NCI-H524 (cell line): ENCODE data around the gene NOP56.
"Not testable (repeated sequence)": the region's sequence is repeated elsewhere in the genome, so short reads cannot be mapped to it uniquely, and the experiment has no call there.

Source experiments
- DNase-seq, 2 experiments: peaks; one replicate each; lab custom pipeline; 2025; lab: John Stamatoyannopoulos, UW

Gene NOP56

DNA sequence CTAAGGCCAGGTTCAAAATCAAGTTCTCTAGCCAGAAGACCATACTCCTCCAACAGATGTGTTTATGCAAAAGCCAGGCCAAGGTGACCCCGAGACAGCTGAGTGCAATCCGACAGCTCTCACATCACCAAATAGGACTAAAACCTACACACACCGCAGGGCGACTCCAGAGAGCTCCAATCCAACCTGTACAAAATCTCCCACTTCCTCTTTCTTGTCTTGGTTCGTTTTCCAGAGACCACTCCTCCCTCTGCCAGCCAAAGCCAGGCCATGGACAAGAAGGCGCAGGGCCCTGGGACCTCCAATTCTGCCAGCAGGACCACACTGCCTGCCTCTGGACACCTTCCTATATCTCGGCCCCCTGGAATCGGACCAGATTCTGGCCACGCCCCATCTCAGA is 11.5 kb upstream of the NOP56 start:
- DNase-seq = no peak

DNA sequence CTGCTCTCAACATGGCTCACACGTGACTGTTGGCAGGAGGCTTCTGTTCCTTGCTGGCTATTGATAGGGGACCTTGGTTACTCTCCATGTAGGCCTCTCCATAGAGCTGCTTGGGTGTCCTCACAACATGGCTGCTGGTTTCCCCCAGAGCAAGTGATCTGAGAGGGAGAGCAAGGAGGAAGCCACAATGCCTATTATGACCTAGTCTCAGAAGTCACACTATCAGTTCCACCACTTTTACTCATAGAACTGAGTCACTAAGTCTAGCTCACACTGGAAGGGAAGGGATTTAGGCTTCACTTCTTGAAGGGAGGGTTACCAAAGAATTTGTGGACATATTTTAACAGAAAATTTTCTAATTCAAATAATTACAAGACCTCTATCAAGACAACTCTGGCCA is 8.7 kb upstream of the NOP56 start:
- no peak for DNase-seq

DNA sequence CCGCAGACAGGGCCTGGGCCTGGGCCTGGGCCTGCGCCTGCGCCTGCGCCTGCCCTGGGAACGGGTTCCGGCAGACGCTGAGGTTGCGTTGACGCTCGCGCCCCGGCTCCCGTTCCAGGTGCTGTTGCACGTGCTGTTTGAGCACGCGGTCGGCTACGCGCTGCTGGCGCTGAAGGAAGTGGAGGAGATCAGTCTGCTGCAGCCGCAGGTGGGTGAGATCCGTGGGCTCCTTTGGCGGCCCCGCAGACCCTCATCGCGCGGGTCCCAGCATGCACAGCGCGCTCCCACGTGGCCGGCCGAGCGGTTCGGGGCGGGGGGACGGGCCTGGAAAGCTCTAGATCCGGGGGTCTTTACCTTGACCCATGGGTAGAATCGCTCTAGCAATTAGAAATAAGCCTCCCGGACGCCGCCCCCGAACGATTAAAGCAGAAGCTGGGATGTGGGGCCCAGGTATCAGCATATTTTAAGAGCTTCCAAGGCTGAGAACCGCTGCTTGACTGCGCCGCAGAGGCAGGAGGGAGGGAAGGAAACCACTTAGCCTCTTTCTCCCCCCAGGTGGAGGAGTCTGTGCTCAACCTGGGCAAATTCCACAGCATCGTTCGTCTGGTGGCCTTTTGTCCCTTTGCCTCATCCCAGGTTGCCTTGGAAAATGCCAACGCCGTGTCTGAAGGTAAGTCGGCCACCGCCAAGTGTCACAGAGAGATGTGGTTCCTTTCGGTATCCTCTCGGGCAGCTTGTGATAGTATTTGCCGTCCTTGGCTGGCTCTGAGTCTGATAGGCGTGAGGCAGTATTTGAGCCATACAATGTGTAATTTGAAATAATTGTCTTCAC is 508 bp downstream of the NOP56 start:
- peak; percentile 23 to 56 for DNase-seq

DNA sequence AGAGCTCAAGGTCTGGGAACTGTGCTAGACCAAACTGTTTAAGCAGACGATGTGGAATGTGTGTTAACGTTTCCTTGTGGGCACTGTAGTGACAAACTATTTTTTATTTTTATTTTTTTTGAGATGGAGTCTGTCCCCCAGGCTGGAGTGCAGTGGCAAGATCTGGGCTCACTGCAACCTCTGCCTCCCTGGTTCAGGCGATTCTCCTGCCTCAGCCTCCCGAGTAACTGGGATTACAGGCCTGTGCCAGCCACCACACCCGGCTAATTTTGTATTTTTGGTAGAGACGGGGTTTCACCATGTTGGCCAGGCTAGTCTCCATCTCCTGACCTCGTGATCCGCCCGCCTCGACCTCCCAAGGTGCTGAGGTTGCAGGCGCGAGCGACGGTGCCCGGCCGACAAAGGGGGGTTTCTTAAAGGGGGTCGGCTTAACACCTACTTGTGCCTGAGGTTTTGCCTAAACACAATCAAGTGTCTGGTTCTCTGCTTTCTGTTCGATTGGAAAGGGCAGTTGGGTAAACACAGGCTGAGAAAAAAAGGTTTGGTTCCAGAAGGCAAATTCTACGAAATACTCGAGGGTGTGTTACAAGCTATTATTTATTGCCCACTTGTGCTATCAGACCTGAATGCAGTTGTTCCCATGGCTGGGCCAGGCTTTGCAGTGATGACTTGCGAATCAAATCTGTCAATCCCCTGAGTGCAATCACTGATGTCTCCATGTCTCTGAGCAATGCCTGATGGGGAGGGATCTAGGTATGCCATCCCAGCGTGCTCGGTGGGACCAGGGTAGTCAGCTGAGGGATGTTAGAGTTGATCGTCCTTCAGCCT is 1.3 kb downstream of the NOP56 start:
- DNase-seq = no peak

DNA sequence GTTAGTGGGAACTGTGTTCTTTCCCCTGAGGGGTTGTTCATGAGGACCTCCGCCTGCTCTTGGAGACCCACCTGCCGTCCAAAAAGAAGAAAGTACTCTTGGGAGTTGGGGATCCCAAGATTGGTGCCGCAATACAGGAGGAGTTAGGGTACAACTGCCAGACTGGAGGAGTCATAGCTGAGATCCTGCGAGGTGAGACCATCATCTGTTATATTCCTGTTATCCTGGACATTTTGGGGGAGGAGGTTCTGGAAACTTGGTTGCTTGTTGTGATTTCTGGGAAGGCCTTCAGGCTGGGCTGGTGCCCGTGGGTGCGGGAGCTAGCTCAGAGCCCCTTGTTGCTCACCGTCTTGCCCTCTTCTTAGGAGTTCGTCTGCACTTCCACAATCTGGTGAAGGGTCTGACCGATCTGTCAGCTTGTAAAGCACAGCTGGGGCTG is 2.0 kb downstream of the NOP56 start:
- DNase-seq = no peak

DNA sequence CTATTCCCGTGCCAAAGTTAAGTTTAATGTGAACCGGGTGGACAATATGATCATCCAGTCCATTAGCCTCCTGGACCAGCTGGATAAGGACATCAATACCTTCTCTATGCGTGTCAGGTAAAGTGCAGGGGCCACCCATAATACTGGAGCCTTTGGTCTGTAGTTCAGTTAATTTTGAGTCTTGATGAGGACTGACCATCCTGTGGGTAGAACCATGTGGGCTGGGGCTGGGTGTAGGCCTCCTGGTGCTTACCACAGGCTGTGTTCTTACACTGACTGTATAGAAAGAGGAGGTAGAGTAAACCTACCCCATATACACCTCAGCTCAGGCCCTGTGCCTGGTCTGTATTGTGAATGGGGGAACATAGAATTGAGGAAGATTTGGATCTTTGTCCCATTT is 2.4 kb downstream of the NOP56 start:
- no peak for DNase-seq

DNA sequence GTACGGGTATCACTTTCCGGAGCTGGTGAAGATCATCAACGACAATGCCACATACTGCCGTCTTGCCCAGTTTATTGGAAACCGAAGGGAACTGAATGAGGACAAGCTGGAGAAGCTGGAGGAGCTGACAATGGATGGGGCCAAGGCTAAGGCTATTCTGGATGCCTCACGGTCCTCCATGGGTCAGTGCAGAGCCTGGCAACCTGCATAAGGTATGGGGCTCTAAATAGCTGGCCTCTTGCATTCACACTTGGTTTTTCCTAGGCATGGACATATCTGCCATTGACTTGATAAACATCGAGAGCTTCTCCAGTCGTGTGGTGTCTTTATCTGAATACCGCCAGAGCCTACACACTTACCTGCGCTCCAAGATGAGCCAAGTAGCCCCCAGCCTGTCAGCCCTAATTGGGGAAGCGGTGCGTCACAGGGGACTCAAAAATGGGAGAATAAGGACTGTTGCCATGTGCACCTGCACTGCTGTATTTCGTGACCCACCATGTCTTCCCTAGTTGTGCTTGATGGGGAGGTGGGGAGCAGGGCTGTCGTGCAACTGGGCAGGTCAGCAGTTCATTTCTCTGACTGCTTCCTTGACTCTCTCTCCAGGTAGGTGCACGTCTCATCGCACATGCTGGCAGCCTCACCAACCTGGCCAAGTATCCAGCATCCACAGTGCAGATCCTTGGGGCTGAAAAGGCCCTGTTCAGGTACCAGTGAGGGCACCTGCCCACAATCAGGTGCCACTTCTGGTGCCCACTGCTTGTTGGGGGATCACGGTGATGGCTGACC is 3.1 kb downstream of the NOP56 start:
- no peak for DNase-seq

DNA sequence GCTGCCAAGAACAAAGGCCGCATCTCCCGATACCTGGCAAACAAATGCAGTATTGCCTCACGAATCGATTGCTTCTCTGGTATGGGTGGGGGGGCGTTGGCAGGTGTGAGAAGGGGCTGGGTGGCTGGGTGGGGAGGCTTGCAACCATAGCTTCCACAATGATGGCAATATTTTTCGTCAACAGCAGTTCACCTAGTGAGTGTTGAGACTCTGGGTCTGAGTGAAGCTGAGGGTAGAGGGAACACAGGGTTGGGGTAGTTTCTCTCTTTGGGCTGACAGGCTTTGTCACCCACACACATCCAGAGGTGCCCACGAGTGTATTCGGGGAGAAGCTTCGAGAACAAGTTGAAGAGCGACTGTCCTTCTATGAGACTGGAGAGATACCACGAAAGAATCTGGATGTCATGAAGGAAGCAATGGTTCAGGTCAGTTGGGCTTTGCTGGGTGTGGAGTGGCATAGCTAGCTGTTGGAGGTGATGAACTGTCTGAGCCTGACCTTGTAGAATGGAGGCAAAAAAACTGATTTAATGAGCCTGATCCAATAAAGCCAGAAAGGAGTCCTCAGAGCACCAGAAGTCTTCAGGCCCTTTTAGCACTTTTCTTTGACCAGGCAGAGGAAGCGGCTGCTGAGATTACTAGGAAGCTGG is 4.2 kb downstream of the NOP56 start:
- DNase-seq = no peak

DNA sequence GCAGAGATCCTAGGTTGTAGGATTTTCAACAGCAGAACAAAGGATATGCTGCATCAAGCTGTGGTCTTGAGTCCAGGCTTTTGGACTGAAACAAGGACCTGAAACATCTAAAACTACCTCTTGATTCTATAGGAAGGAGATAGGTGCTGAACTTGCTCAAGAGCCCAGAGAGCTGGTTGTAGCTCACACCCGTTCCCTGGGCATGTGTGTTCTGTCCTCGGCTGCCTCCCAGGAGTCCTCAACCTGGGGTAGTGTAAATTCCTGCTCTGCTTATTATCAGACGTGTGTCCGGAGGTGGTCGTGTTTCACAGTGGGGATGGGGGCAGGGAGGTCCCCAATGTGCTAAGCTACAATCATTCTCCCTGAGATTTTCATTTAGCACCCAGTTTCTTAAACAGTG is 4.8 kb downstream of the NOP56 start:
- DNase-seq = no peak

DNA sequence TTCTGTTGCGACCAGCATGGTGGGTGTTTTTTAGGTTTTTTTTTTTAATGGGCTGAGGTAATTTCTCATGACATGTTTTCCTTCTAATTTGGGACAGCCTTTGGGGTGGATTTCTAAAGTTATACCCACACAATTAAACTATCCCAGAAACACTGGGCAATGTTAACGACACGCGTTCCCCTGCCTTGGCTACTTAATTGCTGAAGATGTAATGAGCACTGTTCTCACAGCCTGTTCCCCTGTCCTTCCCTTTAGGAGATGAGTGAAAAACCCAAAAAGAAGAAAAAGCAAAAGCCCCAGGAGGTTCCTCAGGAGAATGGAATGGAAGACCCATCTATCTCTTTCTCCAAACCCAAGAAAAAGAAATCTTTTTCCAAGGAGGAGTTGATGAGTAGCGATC is 5.2 kb downstream of the NOP56 start:
- no peak for DNase-seq

DNA sequence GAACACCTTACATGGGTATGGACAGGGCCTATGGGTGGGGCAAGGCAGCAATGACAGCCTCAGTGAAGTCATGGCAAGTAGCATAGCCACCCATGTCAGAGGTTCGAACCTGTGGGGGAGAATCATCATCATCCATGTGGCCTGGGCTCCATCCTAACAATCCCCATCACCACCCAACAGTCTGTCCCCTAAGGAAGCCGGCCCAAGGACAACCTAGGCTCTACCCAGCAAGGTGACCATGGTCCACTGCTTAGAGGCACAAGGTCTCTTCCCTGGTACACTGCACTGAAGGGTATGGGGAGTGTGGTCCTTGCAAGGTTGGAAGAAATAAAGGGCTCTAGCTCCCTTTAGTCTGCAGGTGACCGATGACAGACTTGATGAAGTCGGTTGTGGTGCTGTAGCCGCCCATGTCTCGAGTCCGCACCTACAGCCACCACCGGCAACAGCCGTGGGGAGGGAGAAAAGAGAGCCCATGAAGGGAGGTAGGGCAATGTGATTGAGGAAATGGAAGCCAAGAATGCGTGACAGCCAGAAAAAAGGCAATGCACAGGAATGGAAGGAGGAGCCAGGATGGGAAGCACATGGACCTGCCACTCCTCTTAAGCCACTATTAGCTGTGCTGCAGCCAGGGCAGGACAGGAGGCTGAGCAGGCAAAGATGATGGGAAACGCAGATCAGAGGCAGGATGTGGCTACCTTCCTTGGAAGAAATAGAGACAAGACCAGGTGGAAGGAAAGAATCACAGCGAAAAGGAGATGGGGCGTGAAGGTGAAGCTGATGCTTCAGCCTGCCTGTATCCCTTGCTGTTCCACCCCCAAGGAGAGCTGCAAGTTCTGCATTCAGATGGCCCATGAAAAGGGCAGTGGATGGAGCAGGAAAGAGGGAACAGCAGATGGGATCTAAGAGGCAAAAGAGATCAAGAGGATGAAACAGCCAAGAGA is 6.3 kb downstream of the NOP56 start:
- DNase-seq = peak in 1 of 2 experiments; percentile 49

DNA sequence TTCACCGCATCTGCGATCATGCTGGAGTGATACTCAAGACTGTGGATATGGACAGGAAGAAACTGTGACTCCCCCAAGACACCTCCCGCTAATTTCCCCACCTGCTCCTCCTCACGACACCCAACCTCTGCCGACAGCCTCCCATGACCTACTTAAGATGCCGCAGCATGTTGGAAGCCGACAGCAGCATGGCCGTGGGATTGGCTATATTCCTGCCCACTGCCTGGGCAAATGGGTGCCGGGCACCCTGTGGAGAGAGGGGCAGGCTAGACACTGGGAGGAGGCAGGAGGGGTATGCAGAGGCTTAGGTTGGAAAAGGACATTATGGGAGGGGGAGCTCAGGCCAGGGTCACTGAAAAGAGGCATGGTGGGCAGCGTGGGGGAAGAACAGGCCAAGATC is 7.1 kb downstream of the NOP56 start:
- DNase-seq = no peak

DNA sequence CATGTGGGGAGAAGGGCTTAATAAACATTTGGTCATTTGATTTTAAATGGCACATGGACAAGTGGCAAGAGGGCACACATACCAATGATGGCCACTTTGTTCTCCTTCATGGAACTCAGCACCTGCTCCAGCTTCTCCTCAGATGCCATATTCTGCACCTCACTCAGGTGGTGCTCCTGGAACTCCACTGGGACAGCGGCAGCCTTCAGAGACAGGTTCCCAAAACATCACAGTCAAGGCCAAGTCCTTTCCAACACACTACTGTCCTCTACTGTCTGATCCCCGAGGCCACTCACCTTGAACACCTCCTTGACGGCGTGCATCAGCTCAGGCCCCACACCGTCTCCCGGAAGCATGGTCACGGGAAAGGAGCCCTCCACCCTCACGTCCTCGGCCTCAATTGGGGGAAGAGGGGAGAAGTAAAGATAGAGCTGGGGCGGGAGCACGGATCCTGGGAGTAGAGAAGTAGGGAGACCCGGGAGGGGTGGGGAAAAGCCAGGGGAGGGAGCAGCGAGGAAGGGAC is 11.0 kb downstream of the NOP56 start:
- DNase-seq = no peak

DNA sequence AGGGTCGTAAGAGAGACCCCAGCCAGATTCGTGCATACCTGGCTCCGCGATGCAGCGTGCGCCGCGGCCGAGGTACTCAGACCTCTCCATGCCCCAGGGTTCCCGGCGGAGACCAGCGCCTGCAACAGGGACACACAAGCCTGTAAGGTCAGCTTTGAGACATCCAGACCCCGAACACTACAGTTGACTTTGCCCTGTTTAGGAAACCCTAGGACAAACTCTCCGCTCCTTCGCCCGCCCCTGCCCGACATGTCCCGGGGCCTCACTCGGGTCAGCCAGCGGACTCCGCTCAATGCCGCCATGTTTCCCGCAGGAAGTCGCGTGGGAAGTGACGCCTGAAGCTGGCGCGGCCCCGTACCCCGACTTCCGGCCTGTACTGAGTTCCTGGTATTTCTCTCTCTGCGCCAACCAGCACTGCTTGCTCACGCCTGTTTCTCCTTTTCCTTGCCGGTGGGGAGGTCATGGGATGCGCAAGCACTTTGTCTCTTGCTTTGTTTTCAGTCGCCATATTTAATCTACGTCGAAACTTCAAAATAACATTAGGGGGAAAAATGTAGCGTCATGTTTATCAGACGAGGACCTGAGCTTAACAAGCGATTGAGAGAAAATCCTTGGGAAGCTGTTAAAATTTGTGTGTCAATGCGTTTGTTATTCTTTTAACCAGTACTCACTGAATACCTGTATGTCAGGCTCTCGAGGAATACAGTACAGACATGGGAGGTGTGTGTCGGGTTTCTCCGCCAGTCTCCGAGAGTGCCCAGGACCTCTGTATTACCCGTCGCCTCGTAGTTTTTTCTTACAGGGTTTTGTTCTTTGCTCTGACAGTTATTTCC is 11.7 kb downstream of the NOP56 start, which contains the start of gene IDH3B:
Gene IDH3B, minus strand, starts transcription at position 330 of the 833 bp plus-strand sequence. Its CDS starts 28 bp downstream, at position 302.
- peak; percentile 74 to 86 for DNase-seq

DNA sequence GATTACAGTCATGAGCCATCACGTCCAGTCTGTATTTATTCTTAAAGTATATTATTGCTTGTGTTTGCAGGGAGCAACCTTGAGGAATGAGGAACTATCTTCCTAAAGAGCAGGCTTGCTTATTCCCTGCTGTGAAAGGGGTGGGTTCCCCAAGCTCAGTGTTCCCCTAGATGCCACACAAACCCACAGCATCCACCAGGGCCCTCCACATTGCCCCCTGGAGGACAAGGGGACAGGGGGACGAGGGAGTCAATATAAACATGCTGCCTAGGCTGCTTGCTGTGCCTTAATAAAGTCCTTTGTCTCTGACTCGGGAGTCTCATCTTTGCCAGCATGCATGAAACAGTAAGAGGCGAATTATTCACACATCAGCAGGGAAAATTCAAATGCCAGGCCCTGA is 19.5 kb downstream of the NOP56 start:
- no peak for DNase-seq

DNA sequence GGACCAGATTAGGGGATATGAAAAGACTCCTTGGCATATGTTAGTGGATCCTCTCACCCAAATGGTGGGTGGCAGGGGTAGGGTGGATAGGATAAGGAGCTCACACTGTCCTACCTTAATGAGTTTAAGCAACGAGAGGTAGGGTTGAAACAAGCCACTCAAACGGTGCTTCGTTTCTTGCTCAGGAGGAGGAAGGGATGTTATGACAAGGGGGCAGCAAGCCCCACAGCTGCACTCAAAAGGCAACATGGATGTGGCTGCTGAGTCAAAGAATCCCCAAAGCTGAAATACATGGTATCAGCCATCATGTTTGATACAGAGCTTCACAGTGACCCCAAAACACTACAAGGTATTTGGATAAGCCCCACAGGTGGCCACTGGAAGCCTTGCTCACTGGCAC is 20.0 kb downstream of the NOP56 start:
- peak in 1 of 2 experiments; percentile 20 for DNase-seq

DNA sequence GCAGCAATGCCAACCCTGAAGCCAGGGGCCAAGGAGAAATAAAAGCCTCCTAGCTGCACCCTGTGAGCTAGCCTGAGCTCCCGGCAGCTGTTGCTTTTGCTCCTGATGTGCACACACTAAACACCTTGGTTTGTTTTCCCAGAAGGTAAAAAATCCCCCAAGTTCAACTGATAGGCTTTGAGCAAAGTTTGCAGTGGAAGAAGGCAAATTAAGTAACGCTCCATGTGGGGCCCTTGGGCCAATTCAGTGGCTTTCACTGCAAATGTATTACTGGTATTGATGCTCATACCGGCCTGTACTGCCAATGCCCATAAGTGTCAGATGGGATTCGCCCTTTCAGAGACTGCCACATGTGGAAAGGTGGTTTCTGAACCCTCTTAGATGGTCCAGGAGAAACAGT is 21.0 kb downstream of the NOP56 start:
- no peak for DNase-seq

DNA sequence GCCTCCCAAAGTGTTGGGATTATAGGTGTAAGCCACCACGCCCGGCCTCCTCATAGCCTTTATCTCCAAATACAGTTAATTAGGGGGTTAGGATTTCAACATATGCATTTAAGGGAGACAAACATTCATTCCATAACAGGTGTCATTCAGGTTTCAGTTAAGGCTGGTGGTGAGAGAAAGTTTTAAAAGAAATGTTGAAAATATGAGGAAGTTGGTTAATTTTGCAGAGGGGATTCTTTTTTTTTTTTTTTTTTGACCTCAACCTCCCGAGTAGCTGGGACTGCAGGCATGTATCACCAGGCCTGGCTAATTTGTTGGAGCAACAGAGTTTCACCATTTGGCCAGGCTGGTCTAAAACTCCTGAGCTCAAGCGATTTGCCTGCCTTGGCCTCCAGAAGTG is 27.6 kb downstream of the NOP56 start:
- DNase-seq = no peak

DNA sequence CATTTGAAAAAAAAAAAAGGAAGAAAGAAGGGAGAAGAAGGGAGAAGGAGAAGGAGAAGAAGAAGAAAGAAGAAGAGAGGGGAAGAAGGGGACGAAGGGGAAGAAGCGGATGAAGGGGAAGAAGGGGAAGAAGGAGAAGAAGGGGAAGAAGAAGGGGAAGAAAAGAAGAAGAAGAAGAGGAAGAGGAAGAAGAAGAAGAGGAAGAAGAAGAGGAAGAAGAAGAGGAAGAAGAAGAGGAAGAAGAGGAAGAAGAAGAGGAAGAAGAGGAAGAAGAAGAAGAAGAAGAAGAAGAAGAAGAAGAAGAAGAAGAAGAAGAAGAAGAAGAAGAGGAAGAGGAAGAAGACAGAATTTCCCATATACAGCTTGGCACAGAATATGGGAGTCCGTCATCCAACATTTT is 29.6 kb downstream of the NOP56 start:
- not testable (repeated sequence) for DNase-seq
